ENCODE measurements around the gene SLC9C1.

Gene SLC9C1

GRCh38 chr3:112247900-112248299, 46.1 kb downstream of the SLC9C1 start:
- no peak for ATAC-seq
- no peak for TF ChIP-seq CSRNP3 (CRISPR knock-in tag; IDR thresholded peaks at IDR 0.05)
- TF ChIP-seq CSDC2 (CRISPR knock-in tag; IDR thresholded peaks at IDR 0.05), result no peak
- no peak for TF ChIP-seq OSR1 (CRISPR knock-in tag; IDR thresholded peaks at IDR 0.05)
- TF ChIP-seq CREB5 (CRISPR knock-in tag; IDR thresholded peaks at IDR 0.05; ENCODE audit: low read depth), result no peak
- TF ChIP-seq SNAI2 (CRISPR knock-in tag; IDR thresholded peaks at IDR 0.05), result no peak
- TF ChIP-seq ZNF8 (CRISPR knock-in tag; IDR thresholded peaks at IDR 0.05), result no peak
- no peak for TF ChIP-seq RARB (CRISPR knock-in tag; IDR thresholded peaks at IDR 0.05)
- TF ChIP-seq POU6F1 (CRISPR knock-in tag; IDR thresholded peaks at IDR 0.05; ENCODE audit: borderline replicate concordance, low read depth), result no peak
- no peak for TF ChIP-seq TOX (CRISPR knock-in tag; IDR thresholded peaks at IDR 0.05; ENCODE audit: borderline replicate concordance)
- TF ChIP-seq TCF4 (CRISPR knock-in tag; IDR thresholded peaks at IDR 0.05; ENCODE audit: borderline replicate concordance), result no peak
- no peak for TF ChIP-seq ISL1 (CRISPR knock-in tag; IDR thresholded peaks at IDR 0.05)
- no peak for TF ChIP-seq ZC3H10 (CRISPR knock-in tag; IDR thresholded peaks at IDR 0.05)
- no peak for TF ChIP-seq ZFP30 (CRISPR knock-in tag; IDR thresholded peaks at IDR 0.05)
- no peak for TF ChIP-seq ZFP3 (CRISPR knock-in tag; IDR thresholded peaks at IDR 0.05)
- TF ChIP-seq ARNTL (CRISPR knock-in tag; IDR thresholded peaks at IDR 0.05; ENCODE audit: borderline replicate concordance, low read depth), result no peak

- ATAC-seq, result no peak
Observed at GRCh38 chr3:112247350-112247749, 46.7 kb downstream of the SLC9C1 start.

More at GRCh38 chr3:112247350-112247749, 46.7 kb downstream of the SLC9C1 start:
- TF ChIP-seq TSHZ2 (CRISPR knock-in tag; IDR thresholded peaks at IDR 0.05), result no peak
- no peak for TF ChIP-seq ZNF70 (CRISPR knock-in tag; IDR thresholded peaks at IDR 0.05)
- no peak for TF ChIP-seq TCF4 (CRISPR knock-in tag; IDR thresholded peaks at IDR 0.05; ENCODE audit: borderline replicate concordance)
- no peak for TF ChIP-seq ZNF565 (CRISPR knock-in tag; conservative IDR thresholded peaks at IDR 0.05; ENCODE audit: low read depth)
- no peak for TF ChIP-seq GLIS3 (CRISPR knock-in tag; IDR thresholded peaks at IDR 0.05)
- no peak for TF ChIP-seq OSR1 (CRISPR knock-in tag; IDR thresholded peaks at IDR 0.05)
- TF ChIP-seq ZC3H10 (CRISPR knock-in tag; IDR thresholded peaks at IDR 0.05), result no peak
- no peak for TF ChIP-seq CSDC2 (CRISPR knock-in tag; IDR thresholded peaks at IDR 0.05)
- TF ChIP-seq TOX (CRISPR knock-in tag; IDR thresholded peaks at IDR 0.05; ENCODE audit: borderline replicate concordance), result no peak
- no peak for TF ChIP-seq POU6F1 (CRISPR knock-in tag; IDR thresholded peaks at IDR 0.05; ENCODE audit: borderline replicate concordance, low read depth)
- no peak for TF ChIP-seq RARB (CRISPR knock-in tag; IDR thresholded peaks at IDR 0.05)
- no peak for TF ChIP-seq CSRNP3 (CRISPR knock-in tag; IDR thresholded peaks at IDR 0.05)
- TF ChIP-seq ZNF8 (CRISPR knock-in tag; IDR thresholded peaks at IDR 0.05), result no peak
- no peak for TF ChIP-seq PATZ1 (CRISPR knock-in tag; IDR thresholded peaks at IDR 0.05; ENCODE audit: borderline replicate concordance)

Data from SK-N-SH treated with all-trans-retinoic acid at 6 μM for 48 hours (cell line).